HepG2 (cell line): ENCODE measurements around the gene SNX24. TPM values are rescaled to one million over a fixed set of nuclear protein-coding genes. Genes with fewer than 3 reads are reported as not detected.

Experiments
- ATAC-seq: fragments of 200-7000 bp; cut with Tn5 transposase; 3 replicates; pipeline ENCODE4 v1.9.1; 2020; ENCODE audit warnings: mild to moderate bottlenecking, moderate library complexity
- BruUV-seq: library from RNA; stranded (reverse); fragments of 400-500 nt; replicated peaks from 2 replicates; lab custom pipeline; 2021; lab: Mats Ljungman, UMichigan
- CTCF ChIA-PET: fragments of 300-600 bp; formaldehyde crosslinking; extraction: SDS; loops from one replicate; lab custom pipeline; 2021; ENCODE audit warnings: low total read pairs, inconsistent platforms, low intra/inter-chr PET ratio; lab: Yijun Ruan, JAX
- POLR2A ChIA-PET: fragments of 350-600 bp; sonication (Branson Sonifier 250); formaldehyde crosslinking; loops from one replicate; lab custom pipeline; 2020; ENCODE audit warnings: antibody characterized with exemption, inconsistent platforms; lab: Yijun Ruan, JAX
- DNase-seq: peaks from one replicate; pipeline ENCODE4 v3.0.0-alpha.2; 2015; ENCODE audit warnings: low spot score
- FAIRE-seq: peaks from 3 replicates; lab custom pipeline; 2011; peaks lifted over from hg19 to GRCh38; lab: Jason Lieb, UNC
- H2AFZ ChIP-seq: one replicate; pipeline ENCODE4 v1.6.1; 2011; ENCODE audit warnings: low read length, inconsistent platforms
- H3K27ac ChIP-seq: fragments of 300-600 bp; 3 replicates; pipeline ENCODE4 v1.8.0; 2011; ENCODE audit warnings: mixed run types, mild to moderate bottlenecking, mixed read lengths, low read length, inconsistent platforms; ENCODE audit not compliant: insufficient read depth; ENCODE audit errors: extremely low read length
- H3K27me3 ChIP-seq, 2 experiments: fragments of 200-600 bp in 1 of 2; 2 replicates in 1 of 2; 3 replicates in 1 of 2; pipeline versions ENCODE4 v1.6.0 to v1.8.0; 2011; ENCODE audit warnings: low read length in 2 of 2, mild to moderate bottlenecking in 2 of 2, moderate library complexity in 2 of 2, inconsistent platforms in 1 of 2; ENCODE audit not compliant: insufficient read depth in 2 of 2, control insufficient read depth in 1 of 2
- H3K36me3 ChIP-seq, 2 experiments: fragments of 200-600 bp in 1 of 2; replicated peaks in 1 of 2; 2 replicates in 1 of 2; 3 replicates in 1 of 2; pipeline versions ENCODE4 v1.5.1 to v1.8.0; 2011; ENCODE audit warnings: low read length in 2 of 2, inconsistent platforms in 1 of 2; ENCODE audit not compliant: insufficient read depth in 2 of 2, control insufficient read depth in 1 of 2
- H3K4me1 ChIP-seq: 2 replicates; pipeline ENCODE4 v1.5.1; 2012; ENCODE audit warnings: low read length, inconsistent platforms; ENCODE audit not compliant: insufficient read depth
- H3K4me2 ChIP-seq: 2 replicates; pipeline ENCODE4 v1.6.0; 2011; ENCODE audit warnings: low read depth, low read length, inconsistent platforms
- H3K4me3 ChIP-seq, 3 experiments: fragments of 200-600 bp in 1 of 3; sonication (generic), shearing (Covaris generic) in 1 of 3; replicated peaks in 1 of 3; 2 replicates each; pipeline ENCODE4 v1.5.1; 2011 to 2016; ENCODE audit warnings: low read length in 3 of 3, inconsistent platforms in 2 of 3, low read depth in 2 of 3, mild to moderate bottlenecking in 2 of 3, control low read depth in 1 of 3, mixed read lengths in 1 of 3; ENCODE audit not compliant: insufficient read depth in 1 of 3
- H3K79me2 ChIP-seq: one replicate; pipeline ENCODE4 v1.6.1; 2011; ENCODE audit warnings: low read length, inconsistent platforms; ENCODE audit not compliant: insufficient read depth
- H3K9ac ChIP-seq: 2 replicates; pipeline ENCODE4 v1.6.0; 2011; ENCODE audit warnings: mild to moderate bottlenecking, low read depth, low read length, inconsistent platforms; ENCODE audit not compliant: insufficient read depth
- H3K9me3 ChIP-seq: 2 replicates; pipeline ENCODE4 v1.5.1; 2012; ENCODE audit warnings: mild to moderate bottlenecking, low read length
- H4K20me1 ChIP-seq: 2 replicates; pipeline ENCODE4 v1.6.0; 2011; ENCODE audit warnings: inconsistent platforms, mild to moderate bottlenecking, low read length, moderate library complexity; ENCODE audit not compliant: insufficient read depth
- ARNT ChIP-seq: fragments of 450-650 bp; IDR thresholded peaks from 2 replicates; pipeline ENCODE4 v1.6.1; 2017
- CHD2 ChIP-seq: IDR thresholded peaks from 2 replicates; pipeline ENCODE4 v1.6.1; 2011; ENCODE audit warnings: low read depth, low read length, improper control_type of control experiment
- EZH2 ChIP-seq: conservative IDR thresholded peaks from 2 replicates; pipeline ENCODE4 v1.6.1; 2012; ENCODE audit warnings: mild to moderate bottlenecking, low read depth, low read length, moderate library complexity
- GPBP1L1 ChIP-seq: sonication (generic); formaldehyde crosslinking; IDR thresholded peaks from 2 replicates; pipeline ENCODE4 v1.5.0; 2020; ENCODE audit warnings: mild to moderate bottlenecking, missing genetic modification reagents
- MATR3 ChIP-seq: sonication (generic); formaldehyde crosslinking; IDR thresholded peaks from 2 replicates; pipeline ENCODE4 v1.4.0; 2020; ENCODE audit warnings: missing genetic modification reagents
- MXD4 ChIP-seq: IDR thresholded peaks from 2 replicates; pipeline ENCODE4 v1.6.1; 2016; ENCODE audit warnings: mild to moderate bottlenecking, missing biosample characterization, missing genetic modification reagents
- REL ChIP-seq: sonication (generic); formaldehyde crosslinking; conservative IDR thresholded peaks from 2 replicates; pipeline ENCODE4 v1.8.0; 2022; ENCODE audit warnings: mild to moderate bottlenecking, missing genetic modification reagents, moderate library complexity
- ZNF234 ChIP-seq: sonication (generic); formaldehyde crosslinking; conservative IDR thresholded peaks from 2 replicates; pipeline ENCODE4 v1.5.1; 2020; ENCODE audit warnings: mild to moderate bottlenecking, missing genetic modification reagents
- ZNF280D ChIP-seq: sonication (generic); formaldehyde crosslinking; IDR thresholded peaks from 2 replicates; pipeline ENCODE4 v1.5.1; 2020; ENCODE audit warnings: mild to moderate bottlenecking, missing genetic modification reagents
- ZNF549 ChIP-seq: sonication (generic); formaldehyde crosslinking; IDR thresholded peaks from 2 replicates; pipeline ENCODE4 v1.5.0; 2020; ENCODE audit warnings: missing genetic modification reagents
- ZNF562 ChIP-seq: sonication (generic); formaldehyde crosslinking; IDR thresholded peaks from 2 replicates; pipeline ENCODE4 v1.8.0; 2022; ENCODE audit warnings: missing genetic modification reagents, borderline replicate concordance
- WGBS: methylation state at CpG from one replicate; pipeline ENCODE4 v1.1.6; 2017; ENCODE audit warnings: low lambda C conversion rate; 5-methylcytosine and 5-hydroxymethylcytosine counted together
- in situ Hi-C: cut with HindIII; loops from 2 replicates; pipeline ENCODE4 v1.10.0; 2017; ENCODE audit warnings: low pct_unique_long_range_greater_than_20kb; ENCODE audit not compliant: extremely low pct_ligation_motif_present
- intact Hi-C: fragments of 100-400 bp; cut with micrococcal nuclease; formaldehyde crosslinking; loops from one replicate; pipeline ENCODE4 v1.10.0; 2022; ENCODE audit not compliant: unreplicated experiment
- polyA plus RNA-seq, 8 experiments: library from polyadenylated mRNA; depleted of rRNA in 3 of 8; stranded (reverse) in 7 of 8; unstranded in 1 of 8; fragments of >200 nt; fragmentation: Illumina TruSeq in 4 of 8; extraction: Trizol in 4 of 8; gene quantifications; 2 replicates each; pipeline versions ENCODE4 v1.2.1 to v1.2.3, GENCODE V29; 2011 to 2016; ENCODE audit warnings: low read depth in 4 of 8, missing spikeins in 1 of 8, mixed read lengths in 1 of 8; ENCODE audit not compliant: insufficient read depth in 1 of 8
- total RNA-seq, 5 experiments: library from RNA; depleted of rRNA; stranded (reverse); fragments of >200 nt; fragmentation: Illumina TruSeq; extraction: Trizol; gene quantifications; 2 replicates each; pipeline ENCODE4 v1.2.3, GENCODE V29; 2016; ENCODE audit warnings: low read depth in 1 of 5

SNX24 gene
- total and polyA plus RNA-seq, 2 of the 13 experiments (the other 11 are each of a cell fraction or from before 2014, with no cell fraction given) = 7.2 to 23.7 TPM

GRCh38 chr5:122870219-122870856 is 24.9 kb downstream of the SNX24 start (continued):
- no peak for TF ChIP-seq REL

GRCh38 chr5:122871661-122872060 is 26.2 kb downstream of the SNX24 start:
- no peak overlapping the region for H3K9ac ChIP-seq
- no peak overlapping the region for H3K27ac ChIP-seq
- H3K4me1 ChIP-seq = peaks cover 3% of the 10 kb centered on the region
- no peaks in the 10 kb centered on the region; the same call in 1 of the 2 replicates for H4K20me1 ChIP-seq
- H3K36me3 ChIP-seq = peaks cover 0 to 2% of the 10 kb centered on the region in 2 experiments; a peak in 2 of 5 replicates
- no peak overlapping the region for H2AFZ ChIP-seq
- CTCF ChIA-PET = no interaction called here
- in situ Hi-C loops (no loop called here), intact Hi-C loops (no loop called here)
- ATAC-seq (no peak), FAIRE-seq (no peak), DNase-seq (no peak)
- no peaks in the 10 kb centered on the region for H3K27me3 ChIP-seq
- POLR2A ChIA-PET = no interaction called here
- H3K9me3 ChIP-seq = no peaks in the 10 kb centered on the region
- no peak overlapping the region for H3K4me3 ChIP-seq
- BruUV-seq = no TSS peak
- 96% methylated on average over 8 of the region's 8 CpGs for WGBS
- H3K4me2 ChIP-seq = no peak overlapping the region
- no peak for TF ChIP-seq ZNF234
- no peak for TF ChIP-seq ARNT
- no peaks in the 10 kb centered on the region for H3K79me2 ChIP-seq

GRCh38 chr5:122874179-122874875 is 28.9 kb downstream of the SNX24 start:
- Histone ChIP-seq H3K27ac (no peak overlapping the region), H2AFZ (no peak overlapping the region), H4K20me1 (no peaks in the 10 kb centered on the region; the same call in 1 of the 2 replicates), H3K9ac (no peak overlapping the region), H3K79me2 (no peaks in the 10 kb centered on the region), H3K4me1 (no peaks in the 10 kb centered on the region), H3K27me3 (no peaks in the 10 kb centered on the region), H3K9me3 (no peaks in the 10 kb centered on the region), H3K4me2 (no peak overlapping the region), H3K4me3 (no peak overlapping the region), H3K36me3 (no peaks in the 10 kb centered on the region)
- DNase-seq (no peak), FAIRE-seq (no peak), ATAC-seq (no peak)
- in situ Hi-C loops (no loop called here), intact Hi-C loops (no loop called here)
- CTCF ChIA-PET = no interaction called here
- no TSS peak for BruUV-seq
- TF ChIP-seq ZNF562 (CRISPR knock-in tag) (no peak), EZH2 (no peak), ZNF280D (CRISPR knock-in tag) (no peak), ZNF549 (CRISPR knock-in tag) (no peak), MXD4 (CRISPR knock-in tag) (no peak), GPBP1L1 (CRISPR knock-in tag) (no peak), MATR3 (CRISPR knock-in tag) (no peak), CHD2 (no peak)
- POLR2A ChIA-PET = no interaction called here
- WGBS = 97% methylated on average over 4 of the region's 4 CpGs
